ENCODE results near the gene MYCBP. TPM values are rescaled to one million over a fixed set of nuclear protein-coding genes. Genes with fewer than 3 reads are reported as not detected.
"Not testable (repeated sequence)": the region's sequence is repeated elsewhere in the genome, so short reads cannot be mapped to it uniquely, and the experiment has no call there.

Gene MYCBP
- total RNA-seq, 1 experiment from 2014 or later: 31.6 TPM

GRCh38 chr1:38917772-38918171 is 44.6 kb upstream of the MYCBP start:
- H3K4me3 ChIP-seq (ENCODE audit: low read depth, low read length, poor library complexity, severe bottlenecking): no peak overlapping the region
- H3K27ac ChIP-seq (ENCODE audit: low read depth, low read length, poor library complexity, severe bottlenecking): no peak overlapping the region
- POLR2A ChIA-PET (ENCODE audit: low non-redundant PET): no interaction called here
- CTCF ChIA-PET: no interaction called here
- H3K4me1 ChIP-seq (ENCODE audit: insufficient read depth, low read length, poor library complexity, severe bottlenecking): no peaks in the 10 kb centered on the region
- no peaks in the 10 kb centered on the region for H3K27me3 ChIP-seq (replicated peaks; ENCODE audit: insufficient read depth, low read depth, low read length, poor library complexity)
- no peaks in the 10 kb centered on the region for H3K36me3 ChIP-seq (ENCODE audit: insufficient read depth, low read length, poor library complexity, severe bottlenecking)
- no peaks in the 10 kb centered on the region for H3K9me3 ChIP-seq (ENCODE audit: low read depth, low read length, poor library complexity, severe bottlenecking)
- DNase-seq (ENCODE audit: low spot score): no peak
- intact Hi-C loops (cut with micrococcal nuclease; ENCODE audit: unreplicated experiment): no loop called here
- no peak for TF ChIP-seq CTCF (conservative IDR thresholded peaks at IDR 0.05; ENCODE audit: low read depth, low read length)
- TF ChIP-seq EZH2 (IDR thresholded peaks at IDR 0.05; ENCODE audit: borderline replicate concordance, low read depth, low read length, poor library complexity, severe bottlenecking): no peak
- no TSS peak for BruUV-seq (replicated peaks)

GRCh38 chr1:38917337-38917736 is 44.2 kb upstream of the MYCBP start:
- CTCF ChIA-PET: no interaction called here
- no peaks in the 10 kb centered on the region for H3K36me3 ChIP-seq (ENCODE audit: insufficient read depth, low read length, poor library complexity, severe bottlenecking)
- intact Hi-C loops (cut with micrococcal nuclease; ENCODE audit: unreplicated experiment): no loop called here
- H3K4me3 ChIP-seq (ENCODE audit: low read depth, low read length, poor library complexity, severe bottlenecking): no peak overlapping the region
- H3K27me3 ChIP-seq (replicated peaks; ENCODE audit: insufficient read depth, low read depth, low read length, poor library complexity): no peaks in the 10 kb centered on the region
- no peak overlapping the region for H3K27ac ChIP-seq (ENCODE audit: low read depth, low read length, poor library complexity, severe bottlenecking)
- H3K9me3 ChIP-seq (ENCODE audit: low read depth, low read length, poor library complexity, severe bottlenecking): no peaks in the 10 kb centered on the region
- no peak for TF ChIP-seq EZH2 (IDR thresholded peaks at IDR 0.05; ENCODE audit: borderline replicate concordance, low read depth, low read length, poor library complexity, severe bottlenecking)
- TF ChIP-seq CTCF (conservative IDR thresholded peaks at IDR 0.05; ENCODE audit: low read depth, low read length): no peak
- no peaks in the 10 kb centered on the region for H3K4me1 ChIP-seq (ENCODE audit: insufficient read depth, low read length, poor library complexity, severe bottlenecking)
- DNase-seq (ENCODE audit: low spot score): no peak
- POLR2A ChIA-PET (ENCODE audit: low non-redundant PET): no interaction called here
- no TSS peak for BruUV-seq (replicated peaks)

- DNase-seq (ENCODE audit: low spot score): no peak
- no TSS peak for BruUV-seq (replicated peaks)
- Histone ChIP-seq H3K4me1 (ENCODE audit: insufficient read depth, low read length, poor library complexity, severe bottlenecking) (no peaks in the 10 kb centered on the region), H3K27me3 (replicated peaks; ENCODE audit: insufficient read depth, low read depth, low read length, poor library complexity) (no peaks in the 10 kb centered on the region), H3K36me3 (ENCODE audit: insufficient read depth, low read length, poor library complexity, severe bottlenecking) (no peaks in the 10 kb centered on the region), H3K27ac (ENCODE audit: low read depth, low read length, poor library complexity, severe bottlenecking) (no peak overlapping the region), H3K4me3 (ENCODE audit: low read depth, low read length, poor library complexity, severe bottlenecking) (no peak overlapping the region), H3K9me3 (ENCODE audit: low read depth, low read length, poor library complexity, severe bottlenecking) (no peaks in the 10 kb centered on the region)
- intact Hi-C loops (cut with micrococcal nuclease; ENCODE audit: unreplicated experiment): no loop called here
- ChIA-PET POLR2A (ENCODE audit: low non-redundant PET) (no interaction called here), CTCF (no interaction called here)
- TF ChIP-seq EZH2 (IDR thresholded peaks at IDR 0.05; ENCODE audit: borderline replicate concordance, low read depth, low read length, poor library complexity, severe bottlenecking): no peak
- no peak for TF ChIP-seq CTCF (conservative IDR thresholded peaks at IDR 0.05; ENCODE audit: low read depth, low read length)
Observed at GRCh38 chr1:38915352-38915948, 42.3 kb upstream of the MYCBP start.

GRCh38 chr1:38914908-38915307 is 41.8 kb upstream of the MYCBP start:
- DNase-seq (ENCODE audit: low spot score); H3K27ac ChIP-seq (ENCODE audit: low read depth, low read length, poor library complexity, severe bottlenecking); intact Hi-C loops (cut with micrococcal nuclease; ENCODE audit: unreplicated experiment); H3K36me3 ChIP-seq (ENCODE audit: insufficient read depth, low read length, poor library complexity, severe bottlenecking); H3K4me3 ChIP-seq (ENCODE audit: low read depth, low read length, poor library complexity, severe bottlenecking); H3K4me1 ChIP-seq (ENCODE audit: insufficient read depth, low read length, poor library complexity, severe bottlenecking); BruUV-seq (replicated peaks); H3K27me3 ChIP-seq (replicated peaks; ENCODE audit: insufficient read depth, low read depth, low read length, poor library complexity); H3K9me3 ChIP-seq (ENCODE audit: low read depth, low read length, poor library complexity, severe bottlenecking): not testable (repeated sequence)
- ChIA-PET CTCF (interaction anchor here (0.7 kb wide), 1 partner anchor 214 kb away, joined by 6 read pairs; no protein-coding TSS in a partner anchor), POLR2A (ENCODE audit: low non-redundant PET) (interaction anchor here (0.7 kb wide), 1 partner anchor 1367 kb away, joined by 6 read pairs; no protein-coding TSS in a partner anchor)
